Activated CD4-positive, alpha-beta T cell treated with anti-CD3 and anti-CD28 coated beads for 4 hours (primary cell): ENCODE measurements around the gene COMMD6.
"Not testable (repeated sequence)": the region's sequence is repeated elsewhere in the genome, so short reads cannot be mapped to it uniquely, and the experiment has no call there.

Experiments
- DNase-seq, 2 donors: peaks; one replicate each; pipeline ENCODE4 v3.0.0-alpha.2; 2020

Gene COMMD6

GRCh38 chr13:75537401-75538365 is at the start of gene COMMD6:
Gene COMMD6 (minus strand): TSS chr13:75537841. CDS start chr13:75537805, 36 bp downstream.
- peak; percentile 63 to 70 for DNase-seq

GRCh38 chr13:75585153-75585552 is 47.5 kb upstream of the COMMD6 start:
- DNase-seq = no peak

- no peak for DNase-seq
These were observed 45.5 kb upstream of the COMMD6 start for GRCh38 chr13:75583091-75583490.

GRCh38 chr13:75581874-75582640 is 44.4 kb upstream of the COMMD6 start:
- DNase-seq = no peak

GRCh38 chr13:75579529-75579928 is 41.9 kb upstream of the COMMD6 start:
- no peak for DNase-seq

GRCh38 chr13:75569576-75569975 is 31.9 kb upstream of the COMMD6 start:
- DNase-seq = no peak

GRCh38 chr13:75566658-75567057 is 29.0 kb upstream of the COMMD6 start:
- no peak for DNase-seq

- DNase-seq = no peak
These were observed 20.7 kb upstream of the COMMD6 start for GRCh38 chr13:75558145-75558840.

GRCh38 chr13:75556961-75557360 is 19.3 kb upstream of the COMMD6 start:
- DNase-seq = no peak

- no peak for DNase-seq
These were observed 18.2 kb upstream of the COMMD6 start for GRCh38 chr13:75555836-75556235.

GRCh38 chr13:75554981-75555380 is 17.3 kb upstream of the COMMD6 start:
- DNase-seq = no peak

GRCh38 chr13:75554464-75554863 is 16.8 kb upstream of the COMMD6 start:
- no peak for DNase-seq

GRCh38 chr13:75550159-75550567 is 12.5 kb upstream of the COMMD6 start:
- peak; percentile 30 to 35 for DNase-seq

- peak; percentile 97 to 98 for DNase-seq
These were observed 11.9 kb upstream of the COMMD6 start, which contains the start of gene UCHL3 for GRCh38 chr13:75549262-75550158. Gene UCHL3 (plus strand): TSS chr13:75549791. CDS start chr13:75549821, 30 bp downstream.

- no peak for DNase-seq
These were observed 10.3 kb upstream of the COMMD6 start for GRCh38 chr13:75547917-75548316.

- DNase-seq = not testable (repeated sequence)
These were observed 7.7 kb upstream of the COMMD6 start for GRCh38 chr13:75545386-75545785.

- no peak for DNase-seq
These were observed 7.2 kb upstream of the COMMD6 start for GRCh38 chr13:75544681-75545330.

GRCh38 chr13:75541961-75542360 is 4.3 kb upstream of the COMMD6 start:
- DNase-seq = no peak

- DNase-seq = no peak
These were observed 3.6 kb upstream of the COMMD6 start for GRCh38 chr13:75541287-75541686.

GRCh38 chr13:75533861-75534260 is 3.8 kb downstream of the COMMD6 start:
- DNase-seq = no peak

GRCh38 chr13:75530549-75530961 is 7.1 kb downstream of the COMMD6 start:
- no peak for DNase-seq
